Fibroblast of pulmonary artery (primary cell): ENCODE results near the gene UHMK1.
"Not testable (repeated sequence)": the region's sequence is repeated elsewhere in the genome, so short reads cannot be mapped to it uniquely, and the experiment has no call there.

Experiments used
- DNase-seq: peaks from one replicate; pipeline ENCODE4 v3.0.0-alpha.2; 2010; ENCODE audit warnings: low read depth
- H3K4me3 ChIP-seq: replicated peaks from 2 replicates; pipeline ENCODE4 v1.5.1; 2011; ENCODE audit warnings: low read depth, mild to moderate bottlenecking, control low read depth, low read length, moderate library complexity
- TF ChIP-seq, protein P1 (sequence below): IDR thresholded peaks from 2 replicates; pipeline ENCODE4 v1.5.1; 2011; ENCODE audit warnings: mild to moderate bottlenecking, control low read depth, low read length, inconsistent platforms; ENCODE audit errors: missing control alignments

UHMK1 gene, protein sequence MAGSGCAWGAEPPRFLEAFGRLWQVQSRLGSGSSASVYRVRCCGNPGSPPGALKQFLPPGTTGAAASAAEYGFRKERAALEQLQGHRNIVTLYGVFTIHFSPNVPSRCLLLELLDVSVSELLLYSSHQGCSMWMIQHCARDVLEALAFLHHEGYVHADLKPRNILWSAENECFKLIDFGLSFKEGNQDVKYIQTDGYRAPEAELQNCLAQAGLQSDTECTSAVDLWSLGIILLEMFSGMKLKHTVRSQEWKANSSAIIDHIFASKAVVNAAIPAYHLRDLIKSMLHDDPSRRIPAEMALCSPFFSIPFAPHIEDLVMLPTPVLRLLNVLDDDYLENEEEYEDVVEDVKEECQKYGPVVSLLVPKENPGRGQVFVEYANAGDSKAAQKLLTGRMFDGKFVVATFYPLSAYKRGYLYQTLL

GRCh38 chr1:162497723-162498495, at the start of gene UHMK1:
UHMK1 (plus strand) TSS chr1:162497818; CDS start chr1:162498001, 183 bp downstream.
- peak within 1 kb of the TSS; percentile 64 for H3K4me3 ChIP-seq
- TF ChIP-seq, protein P1, sequence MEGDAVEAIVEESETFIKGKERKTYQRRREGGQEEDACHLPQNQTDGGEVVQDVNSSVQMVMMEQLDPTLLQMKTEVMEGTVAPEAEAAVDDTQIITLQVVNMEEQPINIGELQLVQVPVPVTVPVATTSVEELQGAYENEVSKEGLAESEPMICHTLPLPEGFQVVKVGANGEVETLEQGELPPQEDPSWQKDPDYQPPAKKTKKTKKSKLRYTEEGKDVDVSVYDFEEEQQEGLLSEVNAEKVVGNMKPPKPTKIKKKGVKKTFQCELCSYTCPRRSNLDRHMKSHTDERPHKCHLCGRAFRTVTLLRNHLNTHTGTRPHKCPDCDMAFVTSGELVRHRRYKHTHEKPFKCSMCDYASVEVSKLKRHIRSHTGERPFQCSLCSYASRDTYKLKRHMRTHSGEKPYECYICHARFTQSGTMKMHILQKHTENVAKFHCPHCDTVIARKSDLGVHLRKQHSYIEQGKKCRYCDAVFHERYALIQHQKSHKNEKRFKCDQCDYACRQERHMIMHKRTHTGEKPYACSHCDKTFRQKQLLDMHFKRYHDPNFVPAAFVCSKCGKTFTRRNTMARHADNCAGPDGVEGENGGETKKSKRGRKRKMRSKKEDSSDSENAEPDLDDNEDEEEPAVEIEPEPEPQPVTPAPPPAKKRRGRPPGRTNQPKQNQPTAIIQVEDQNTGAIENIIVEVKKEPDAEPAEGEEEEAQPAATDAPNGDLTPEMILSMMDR: no peak
- DNase-seq: peak; percentile 92

- not testable (repeated sequence) for DNase-seq, H3K4me3 ChIP-seq
Observed at GRCh38 chr1:162454361-162454760, 43.3 kb upstream of the UHMK1 start.

GRCh38 chr1:162456323-162456722, 41.3 kb upstream of the UHMK1 start:
- TF ChIP-seq, protein P1: no peak
- H3K4me3 ChIP-seq: no peak overlapping the region
- DNase-seq: no peak

- TF ChIP-seq, protein P1: no peak
- no peak for DNase-seq
- no peak overlapping the region for H3K4me3 ChIP-seq
Observed at GRCh38 chr1:162458236-162458635, 39.4 kb upstream of the UHMK1 start.

DNA sequence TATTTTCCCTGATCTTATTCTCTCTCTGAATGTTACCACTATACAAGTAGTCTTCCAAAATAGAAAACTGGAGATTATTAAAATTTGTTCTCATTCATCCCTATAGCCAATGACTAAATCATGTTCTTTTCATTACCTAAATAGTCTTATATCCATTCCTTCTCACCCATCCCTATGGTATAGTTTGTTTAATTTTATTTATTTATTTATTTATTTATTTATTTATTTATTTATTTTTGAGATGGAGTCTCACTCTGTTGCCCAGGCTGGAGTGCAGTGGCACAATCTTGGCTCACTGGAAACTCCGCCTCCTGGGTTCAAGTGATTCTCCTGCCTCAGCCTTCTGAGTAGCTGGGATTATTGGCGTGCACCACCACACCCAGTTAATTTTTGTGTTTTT, 35.2 kb upstream of the UHMK1 start:
- not testable (repeated sequence) for H3K4me3 ChIP-seq, DNase-seq

- DNase-seq: no peak
- TF ChIP-seq, protein P1: no peak
- no peak overlapping the region for H3K4me3 ChIP-seq
Observed at GRCh38 chr1:162463021-162463420, 34.6 kb upstream of the UHMK1 start.

DNA sequence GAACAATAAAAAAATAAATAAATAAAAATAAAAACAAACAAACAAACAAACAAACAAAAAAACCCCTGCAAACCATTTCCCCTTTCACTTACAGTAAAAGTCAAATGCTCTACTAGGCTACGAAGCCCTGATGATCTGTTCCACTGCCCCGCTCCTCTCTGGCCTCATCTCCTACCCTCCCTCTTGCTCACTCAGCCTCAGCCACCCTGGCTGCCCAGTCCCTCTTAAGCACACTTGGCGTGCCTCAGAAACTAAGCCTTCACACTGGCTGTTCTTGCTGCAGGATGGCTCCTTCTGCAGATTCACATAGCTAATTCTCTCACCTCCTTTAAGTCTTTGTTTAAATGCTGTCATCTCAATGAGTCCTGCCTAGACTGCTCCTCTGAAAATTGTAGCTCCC, 30.8 kb upstream of the UHMK1 start:
- H3K4me3 ChIP-seq: no peak overlapping the region
- TF ChIP-seq, protein P1: no peak
- DNase-seq: no peak
